Prostate gland (tissue), 2 donors: ENCODE results near the gene ABCG1.

Source experiments
- CTCF ChIP-seq, 4 experiments: fragments of 200-600 bp in 2 of 4; fragments of 450-650 bp in 2 of 4; sonication (generic) in 2 of 4; IDR thresholded peaks; 1 replicate in 3 of 4; 2 replicates in 1 of 4; pipeline ENCODE4 v1.5.1; 2016 to 2019; ENCODE audit warnings: antibody characterized with exemption in 4 of 4, mild to moderate bottlenecking in 2 of 4, moderate library complexity in 2 of 4
- POLR2AphosphoS5 ChIP-seq: sonication (generic); formaldehyde crosslinking; IDR thresholded peaks from one replicate; pipeline ENCODE4 v1.6.1; 2017; ENCODE audit warnings: antibody characterized with exemption

- TF ChIP-seq CTCF (IDR thresholded peaks at IDR 0.05) = no peak
- TF ChIP-seq POLR2AphosphoS5 = peak; percentile 33
These were observed 32.3 kb upstream of the ABCG1 start for GRCh38 chr21:42186591-42186990.
